K562 (cell line): ENCODE results near the gene RSPH1. TPM values are rescaled to one million over a fixed set of nuclear protein-coding genes. Genes with fewer than 3 reads are reported as not detected.

ENCODE experiments used
- CHCHD3 ChIP-seq: fragments of 250-450 bp; sonication (Bioruptor Pico); IDR thresholded peaks from 2 replicates; pipeline ENCODE4 v2.1.2; 2022; ENCODE audit warnings: mild to moderate bottlenecking
- EP300 ChIP-seq: IDR thresholded peaks from 2 replicates; pipeline ENCODE4 v1.6.1; 2012; ENCODE audit warnings: low read length, improper control_type of control experiment
- FOSL1 ChIP-seq: fragments of 200-800 bp; sonication (Bioruptor generic); conservative IDR thresholded peaks from 2 replicates; pipeline ENCODE4 v1.6.1; 2016; ENCODE audit warnings: missing genetic modification characterization, missing compliant biosample characterization
- FOXA3 ChIP-seq, 2 experiments: fragments of 450-650 bp in 1 of 2; sonication (generic) in 1 of 2; formaldehyde crosslinking; IDR thresholded peaks in 1 of 2; conservative IDR thresholded peaks in 1 of 2; 2 replicates each; pipeline versions ENCODE4 v1.4.0 to v1.8.0; 2020 to 2022; ENCODE audit warnings: mild to moderate bottlenecking in 2 of 2, missing genetic modification reagents in 1 of 2
- NFIC ChIP-seq: fragments of 450-650 bp; IDR thresholded peaks from 2 replicates; pipeline ENCODE4 v1.6.1; 2017; ENCODE audit warnings: mild to moderate bottlenecking, inconsistent platforms
- SIRT6 ChIP-seq: IDR thresholded peaks from one replicate; pipeline ENCODE4 v1.6.1; 2012; ENCODE audit warnings: low read depth, mild to moderate bottlenecking, control low read depth, inconsistent platforms, low read length, moderate library complexity
- SMAD4 ChIP-seq: fragments of 250-450 bp; sonication (Bioruptor Pico); conservative IDR thresholded peaks from 2 replicates; pipeline ENCODE4 v1.8.0; 2021; ENCODE audit warnings: inconsistent platforms, mild to moderate bottlenecking, moderate library complexity
- STAT5B ChIP-seq: fragments of 250-450 bp; sonication (Bioruptor Pico); IDR thresholded peaks from 2 replicates; pipeline ENCODE4 v1.8.0; 2021; ENCODE audit warnings: mild to moderate bottlenecking, inconsistent platforms
- TEAD1 ChIP-seq, 2 experiments: fragments of 450-650 bp in 1 of 2; sonication (generic) in 1 of 2; formaldehyde crosslinking; IDR thresholded peaks; 2 replicates each; pipeline versions ENCODE4 v1.4.0 to v1.8.0; 2020 to 2022; ENCODE audit warnings: mild to moderate bottlenecking in 2 of 2, missing genetic modification reagents in 1 of 2
- ZNF445 ChIP-seq: fragments of 250-450 bp; sonication (Bioruptor Pico); IDR thresholded peaks from 2 replicates; pipeline ENCODE4 v1.4.0; 2020; ENCODE audit warnings: low read depth, mild to moderate bottlenecking, moderate library complexity
- ZNF586 ChIP-seq: fragments of 450-650 bp; formaldehyde crosslinking; conservative IDR thresholded peaks from 2 replicates; pipeline ENCODE4 v1.4.0; 2020; ENCODE audit warnings: mild to moderate bottlenecking, moderate library complexity
- ZNF780A ChIP-seq: fragments of 250-450 bp; sonication (Bioruptor Pico); IDR thresholded peaks from 2 replicates; pipeline ENCODE4 v1.5.0; 2021; ENCODE audit warnings: mild to moderate bottlenecking
- polyA plus RNA-seq, 8 experiments: library from polyadenylated mRNA; depleted of rRNA in 4 of 8; stranded (reverse) in 5 of 8; unstranded in 3 of 8; fragments of >200 nt; fragmentation: Nextera tagmentation in 2 of 8; fragmentation: Illumina TruSeq in 1 of 8; extraction: Ambion mirVana in 2 of 8; extraction: Trizol in 1 of 8; gene quantifications; 2 replicates each; pipeline versions ENCODE4 v1.2.1 to v1.2.3, GENCODE V29; 2011 to 2014; ENCODE audit warnings: inconsistent platforms in 1 of 8, missing spikeins in 1 of 8
- total RNA-seq, 7 experiments: library from RNA; depleted of rRNA in 6 of 7; stranded (reverse); fragments of >200 nt in 6 of 7; fragmentation: Illumina TruSeq in 2 of 7; extraction: Trizol in 2 of 7; gene quantifications; 2 replicates each; pipeline versions ENCODE4 v1.2.1 to v1.2.3, GENCODE V29; 2011 to 2021; ENCODE audit warnings: low replicate concordance in 1 of 7
- TF ChIP-seq, protein P1 (sequence below): fragments of 200-600 bp; sonication (generic); IDR thresholded peaks from one replicate; pipeline ENCODE4 v1.6.1; 2012; ENCODE audit warnings: mild to moderate bottlenecking, low read depth, low read length, inconsistent platforms
- TF ChIP-seq, protein P2 (sequence below): fragments of 250-450 bp; sonication (Bioruptor Pico); IDR thresholded peaks from 2 replicates; pipeline ENCODE4 v1.6.1; 2021; ENCODE audit warnings: mild to moderate bottlenecking
- TF ChIP-seq, protein P3 (sequence below): sonication (generic); formaldehyde crosslinking; IDR thresholded peaks from 2 replicates; pipeline ENCODE4 v1.8.0; 2022; ENCODE audit warnings: mild to moderate bottlenecking, missing genetic modification reagents

RSPH1 gene
- total and polyA plus RNA-seq, 9 of the 15 experiments (the other 6 are each of a cell fraction or from before 2014, with no cell fraction given), result 0.17 TPM; not detected in 8

DNA sequence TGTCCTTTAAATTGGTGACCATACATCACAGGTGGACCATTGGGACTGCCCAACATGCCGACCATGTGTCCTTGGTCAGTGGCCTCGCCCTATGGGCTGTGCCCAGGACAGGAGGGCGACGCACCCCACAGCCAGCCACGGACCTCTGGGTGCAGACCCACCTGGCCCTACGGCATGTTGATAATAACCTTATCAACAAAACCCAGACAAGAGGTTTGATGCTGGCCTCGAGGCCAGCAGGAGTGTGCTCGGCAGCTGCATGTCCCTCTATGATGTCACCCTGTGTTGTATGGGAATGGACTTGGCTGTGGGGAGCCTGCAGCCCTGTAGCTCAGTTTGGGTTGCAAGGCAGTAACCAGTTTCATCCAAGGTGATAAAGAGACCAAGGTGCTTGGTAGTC, 49.7 kb upstream of the RSPH1 start (continued):
- TF ChIP-seq, protein P1, sequence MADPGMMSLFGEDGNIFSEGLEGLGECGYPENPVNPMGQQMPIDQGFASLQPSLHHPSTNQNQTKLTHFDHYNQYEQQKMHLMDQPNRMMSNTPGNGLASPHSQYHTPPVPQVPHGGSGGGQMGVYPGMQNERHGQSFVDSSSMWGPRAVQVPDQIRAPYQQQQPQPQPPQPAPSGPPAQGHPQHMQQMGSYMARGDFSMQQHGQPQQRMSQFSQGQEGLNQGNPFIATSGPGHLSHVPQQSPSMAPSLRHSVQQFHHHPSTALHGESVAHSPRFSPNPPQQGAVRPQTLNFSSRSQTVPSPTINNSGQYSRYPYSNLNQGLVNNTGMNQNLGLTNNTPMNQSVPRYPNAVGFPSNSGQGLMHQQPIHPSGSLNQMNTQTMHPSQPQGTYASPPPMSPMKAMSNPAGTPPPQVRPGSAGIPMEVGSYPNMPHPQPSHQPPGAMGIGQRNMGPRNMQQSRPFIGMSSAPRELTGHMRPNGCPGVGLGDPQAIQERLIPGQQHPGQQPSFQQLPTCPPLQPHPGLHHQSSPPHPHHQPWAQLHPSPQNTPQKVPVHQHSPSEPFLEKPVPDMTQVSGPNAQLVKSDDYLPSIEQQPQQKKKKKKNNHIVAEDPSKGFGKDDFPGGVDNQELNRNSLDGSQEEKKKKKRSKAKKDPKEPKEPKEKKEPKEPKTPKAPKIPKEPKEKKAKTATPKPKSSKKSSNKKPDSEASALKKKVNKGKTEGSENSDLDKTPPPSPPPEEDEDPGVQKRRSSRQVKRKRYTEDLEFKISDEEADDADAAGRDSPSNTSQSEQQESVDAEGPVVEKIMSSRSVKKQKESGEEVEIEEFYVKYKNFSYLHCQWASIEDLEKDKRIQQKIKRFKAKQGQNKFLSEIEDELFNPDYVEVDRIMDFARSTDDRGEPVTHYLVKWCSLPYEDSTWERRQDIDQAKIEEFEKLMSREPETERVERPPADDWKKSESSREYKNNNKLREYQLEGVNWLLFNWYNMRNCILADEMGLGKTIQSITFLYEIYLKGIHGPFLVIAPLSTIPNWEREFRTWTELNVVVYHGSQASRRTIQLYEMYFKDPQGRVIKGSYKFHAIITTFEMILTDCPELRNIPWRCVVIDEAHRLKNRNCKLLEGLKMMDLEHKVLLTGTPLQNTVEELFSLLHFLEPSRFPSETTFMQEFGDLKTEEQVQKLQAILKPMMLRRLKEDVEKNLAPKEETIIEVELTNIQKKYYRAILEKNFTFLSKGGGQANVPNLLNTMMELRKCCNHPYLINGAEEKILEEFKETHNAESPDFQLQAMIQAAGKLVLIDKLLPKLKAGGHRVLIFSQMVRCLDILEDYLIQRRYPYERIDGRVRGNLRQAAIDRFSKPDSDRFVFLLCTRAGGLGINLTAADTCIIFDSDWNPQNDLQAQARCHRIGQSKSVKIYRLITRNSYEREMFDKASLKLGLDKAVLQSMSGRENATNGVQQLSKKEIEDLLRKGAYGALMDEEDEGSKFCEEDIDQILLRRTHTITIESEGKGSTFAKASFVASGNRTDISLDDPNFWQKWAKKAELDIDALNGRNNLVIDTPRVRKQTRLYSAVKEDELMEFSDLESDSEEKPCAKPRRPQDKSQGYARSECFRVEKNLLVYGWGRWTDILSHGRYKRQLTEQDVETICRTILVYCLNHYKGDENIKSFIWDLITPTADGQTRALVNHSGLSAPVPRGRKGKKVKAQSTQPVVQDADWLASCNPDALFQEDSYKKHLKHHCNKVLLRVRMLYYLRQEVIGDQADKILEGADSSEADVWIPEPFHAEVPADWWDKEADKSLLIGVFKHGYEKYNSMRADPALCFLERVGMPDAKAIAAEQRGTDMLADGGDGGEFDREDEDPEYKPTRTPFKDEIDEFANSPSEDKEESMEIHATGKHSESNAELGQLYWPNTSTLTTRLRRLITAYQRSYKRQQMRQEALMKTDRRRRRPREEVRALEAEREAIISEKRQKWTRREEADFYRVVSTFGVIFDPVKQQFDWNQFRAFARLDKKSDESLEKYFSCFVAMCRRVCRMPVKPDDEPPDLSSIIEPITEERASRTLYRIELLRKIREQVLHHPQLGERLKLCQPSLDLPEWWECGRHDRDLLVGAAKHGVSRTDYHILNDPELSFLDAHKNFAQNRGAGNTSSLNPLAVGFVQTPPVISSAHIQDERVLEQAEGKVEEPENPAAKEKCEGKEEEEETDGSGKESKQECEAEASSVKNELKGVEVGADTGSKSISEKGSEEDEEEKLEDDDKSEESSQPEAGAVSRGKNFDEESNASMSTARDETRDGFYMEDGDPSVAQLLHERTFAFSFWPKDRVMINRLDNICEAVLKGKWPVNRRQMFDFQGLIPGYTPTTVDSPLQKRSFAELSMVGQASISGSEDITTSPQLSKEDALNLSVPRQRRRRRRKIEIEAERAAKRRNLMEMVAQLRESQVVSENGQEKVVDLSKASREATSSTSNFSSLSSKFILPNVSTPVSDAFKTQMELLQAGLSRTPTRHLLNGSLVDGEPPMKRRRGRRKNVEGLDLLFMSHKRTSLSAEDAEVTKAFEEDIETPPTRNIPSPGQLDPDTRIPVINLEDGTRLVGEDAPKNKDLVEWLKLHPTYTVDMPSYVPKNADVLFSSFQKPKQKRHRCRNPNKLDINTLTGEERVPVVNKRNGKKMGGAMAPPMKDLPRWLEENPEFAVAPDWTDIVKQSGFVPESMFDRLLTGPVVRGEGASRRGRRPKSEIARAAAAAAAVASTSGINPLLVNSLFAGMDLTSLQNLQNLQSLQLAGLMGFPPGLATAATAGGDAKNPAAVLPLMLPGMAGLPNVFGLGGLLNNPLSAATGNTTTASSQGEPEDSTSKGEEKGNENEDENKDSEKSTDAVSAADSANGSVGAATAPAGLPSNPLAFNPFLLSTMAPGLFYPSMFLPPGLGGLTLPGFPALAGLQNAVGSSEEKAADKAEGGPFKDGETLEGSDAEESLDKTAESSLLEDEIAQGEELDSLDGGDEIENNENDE, result no peak
- TF ChIP-seq, protein P2, sequence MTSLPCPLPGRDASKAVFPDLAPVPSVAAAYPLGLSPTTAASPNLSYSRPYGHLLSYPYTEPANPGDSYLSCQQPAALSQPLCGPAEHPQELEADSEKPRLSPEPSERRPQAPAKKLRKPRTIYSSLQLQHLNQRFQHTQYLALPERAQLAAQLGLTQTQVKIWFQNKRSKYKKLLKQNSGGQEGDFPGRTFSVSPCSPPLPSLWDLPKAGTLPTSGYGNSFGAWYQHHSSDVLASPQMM, result no peak
- no peak for TF ChIP-seq TEAD1 (CRISPR knock-in tag; IDR thresholded peaks at IDR 0.05)
- TF ChIP-seq STAT5B (CRISPR knock-in tag), result no peak
- TF ChIP-seq ZNF586 (CRISPR knock-in tag), result no peak
- no peak for TF ChIP-seq FOXA3 (CRISPR knock-in tag; conservative IDR thresholded peaks at IDR 0.05 in 1 of 2, IDR thresholded peaks at IDR 0.05 in 1 of 2)
- peak; percentile 89 for TF ChIP-seq SMAD4 (CRISPR knock-in tag)
- TF ChIP-seq, protein P3, sequence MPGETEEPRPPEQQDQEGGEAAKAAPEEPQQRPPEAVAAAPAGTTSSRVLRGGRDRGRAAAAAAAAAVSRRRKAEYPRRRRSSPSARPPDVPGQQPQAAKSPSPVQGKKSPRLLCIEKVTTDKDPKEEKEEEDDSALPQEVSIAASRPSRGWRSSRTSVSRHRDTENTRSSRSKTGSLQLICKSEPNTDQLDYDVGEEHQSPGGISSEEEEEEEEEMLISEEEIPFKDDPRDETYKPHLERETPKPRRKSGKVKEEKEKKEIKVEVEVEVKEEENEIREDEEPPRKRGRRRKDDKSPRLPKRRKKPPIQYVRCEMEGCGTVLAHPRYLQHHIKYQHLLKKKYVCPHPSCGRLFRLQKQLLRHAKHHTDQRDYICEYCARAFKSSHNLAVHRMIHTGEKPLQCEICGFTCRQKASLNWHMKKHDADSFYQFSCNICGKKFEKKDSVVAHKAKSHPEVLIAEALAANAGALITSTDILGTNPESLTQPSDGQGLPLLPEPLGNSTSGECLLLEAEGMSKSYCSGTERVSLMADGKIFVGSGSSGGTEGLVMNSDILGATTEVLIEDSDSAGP (CRISPR knock-in tag), result no peak
- peak; percentile 46; the same call in 1 of the 2 replicates for TF ChIP-seq EP300
- TF ChIP-seq ZNF445 (CRISPR knock-in tag), result no peak
- no peak for TF ChIP-seq CHCHD3
- no peak for TF ChIP-seq SIRT6
- no peak for TF ChIP-seq ZNF780A
- TF ChIP-seq NFIC, result peak; percentile 46; the same call in 1 of the 2 replicates
- TF ChIP-seq FOSL1 (tag), result no peak
